ENCODE results near the gene CAMK1D.

GRCh38 chr10:12735843-12736462 is 386.6 kb downstream of the CAMK1D start:
- no peak for TF ChIP-seq RELA (IDR thresholded peaks at IDR 0.05; ENCODE audit: borderline replicate concordance, partially characterized antibody)
- no peak for TF ChIP-seq CTCF (IDR thresholded peaks at IDR 0.05 in 2 of 3, conservative IDR thresholded peaks at IDR 0.05 in 1 of 3; ENCODE audit: control insufficient read depth in 2 of 3, extremely low read depth in 1 of 3, insufficient read depth in 1 of 3, low read depth in 3 of 3, low read length in 3 of 3)
- TF ChIP-seq EED (IDR thresholded peaks at IDR 0.05; ENCODE audit: low read depth): no peak
- no peak for TF ChIP-seq MYC (IDR thresholded peaks at IDR 0.05; ENCODE audit: insufficient read depth, insufficient read length, insufficient replicate concordance, low read length, severe bottlenecking)
- TF ChIP-seq POLR2A (IDR thresholded peaks at IDR 0.05; ENCODE audit: low read depth, low read length): no peak
- TF ChIP-seq EP300 (IDR thresholded peaks at IDR 0.05; ENCODE audit: borderline replicate concordance in 1 of 2, control insufficient read depth in 1 of 2, low read depth in 2 of 2, low read length in 2 of 2): no peak
- TF ChIP-seq RCOR1 (conservative IDR thresholded peaks at IDR 0.05; ENCODE audit: low read depth, low read length): no peak
- no peak for TF ChIP-seq POLR2AphosphoS5 (IDR thresholded peaks at IDR 0.05; ENCODE audit: low read length)
- no peak for TF ChIP-seq TAF1 (IDR thresholded peaks at IDR 0.05; ENCODE audit: borderline replicate concordance, low read depth, low read length)
- no peak for TF ChIP-seq MTA3 (IDR thresholded peaks at IDR 0.05; ENCODE audit: borderline replicate concordance, low read length)
- TF ChIP-seq ZBTB33 (IDR thresholded peaks at IDR 0.05): no peak
- no peak for TF ChIP-seq RAD21 (IDR thresholded peaks at IDR 0.05; ENCODE audit: insufficient read depth, low read depth, low read length)
- no peak for TF ChIP-seq EZH2 (IDR thresholded peaks at IDR 0.05; ENCODE audit: borderline replicate concordance, control insufficient read depth, low read depth, low read length)

All from GM12878 (cell line).